GM19193 (cell line): ENCODE results near the gene MCTP1.

Experiments used
- POLR2A ChIP-seq: IDR thresholded peaks from 4 replicates; pipeline ENCODE4 v1.6.1; 2011; ENCODE audit not compliant: insufficient read depth, insufficient read length; ENCODE audit errors: extremely low read depth

Gene MCTP1

DNA sequence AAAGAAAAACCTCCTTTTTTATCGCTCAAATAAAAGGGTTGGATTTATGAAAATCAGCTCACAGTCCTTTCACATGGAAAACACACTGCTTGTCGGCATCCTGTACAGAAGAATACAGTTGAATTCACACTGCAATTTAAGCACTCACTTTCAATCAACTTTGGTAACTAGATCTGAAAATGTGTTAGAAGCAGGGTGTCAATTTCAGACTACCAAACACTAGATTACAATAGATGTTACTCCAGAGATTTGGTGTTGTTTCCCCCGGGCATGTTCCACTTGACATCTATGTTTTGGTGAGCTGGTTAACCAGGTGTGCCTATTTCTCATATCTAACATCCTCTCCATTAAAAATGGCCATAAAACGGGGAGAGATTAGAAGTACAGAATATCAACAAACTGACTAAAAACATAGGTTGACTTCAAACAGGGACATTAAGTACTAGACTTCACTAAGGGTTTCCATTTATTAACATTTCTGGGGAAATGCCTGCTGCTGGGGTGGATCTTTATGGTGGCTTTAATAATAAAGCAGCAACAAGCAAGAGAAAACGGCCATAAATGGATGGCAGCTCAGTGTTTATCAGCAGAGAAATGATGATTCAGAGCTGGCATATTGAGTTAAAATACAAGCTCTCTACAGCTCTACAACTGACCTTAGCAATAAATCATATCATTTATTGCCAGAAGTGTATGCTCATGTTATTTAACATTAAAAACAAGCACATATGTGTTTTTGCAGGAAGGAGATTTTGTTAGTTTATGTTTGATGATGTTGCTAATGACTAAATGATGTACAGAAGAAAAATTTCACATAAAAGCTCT lies 507.6 kb downstream of the MCTP1 start:
- no peak for TF ChIP-seq POLR2A

- TF ChIP-seq POLR2A = no peak
Measured at GRCh38 chr5:94776167-94776566, 508.7 kb downstream of the MCTP1 start.

DNA sequence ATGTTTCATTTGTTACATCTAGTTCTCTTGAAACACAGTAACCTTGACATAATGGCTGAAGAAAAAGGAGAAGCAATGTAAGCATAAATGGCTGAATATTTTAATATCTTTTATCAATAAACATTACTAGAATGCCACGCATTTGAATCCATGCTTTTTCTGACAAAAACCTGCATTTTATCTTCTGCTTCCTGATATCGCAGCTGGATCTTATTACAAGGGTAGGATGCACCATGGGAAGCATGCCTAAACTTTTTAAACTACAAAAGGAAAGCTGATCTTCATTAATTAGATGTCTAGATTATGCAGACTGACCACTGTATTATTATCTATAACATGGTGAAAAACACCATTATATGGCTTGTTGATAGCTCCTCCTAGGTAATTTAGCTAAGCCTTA lies 509.8 kb downstream of the MCTP1 start:
- TF ChIP-seq POLR2A = no peak

DNA sequence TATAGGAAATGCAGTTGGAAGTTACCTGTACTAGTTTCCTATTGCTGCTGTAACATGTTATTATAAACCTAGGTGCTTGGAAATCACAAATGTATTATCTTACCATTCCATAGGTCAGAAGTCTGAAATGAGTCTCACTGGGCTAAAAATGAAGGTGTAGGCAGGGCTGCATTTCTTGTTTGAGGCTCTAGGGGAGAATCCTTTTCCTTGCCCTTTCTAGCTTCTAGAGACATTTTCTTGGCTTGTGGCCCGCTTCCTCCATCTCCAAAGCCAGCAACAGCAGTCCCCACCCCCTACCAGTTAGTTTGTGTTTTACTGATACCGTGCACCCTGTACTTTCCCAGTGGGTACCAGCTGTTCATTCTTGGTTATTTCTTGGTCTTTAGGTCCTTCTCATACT lies 513.2 kb downstream of the MCTP1 start:
- no peak for TF ChIP-seq POLR2A

DNA sequence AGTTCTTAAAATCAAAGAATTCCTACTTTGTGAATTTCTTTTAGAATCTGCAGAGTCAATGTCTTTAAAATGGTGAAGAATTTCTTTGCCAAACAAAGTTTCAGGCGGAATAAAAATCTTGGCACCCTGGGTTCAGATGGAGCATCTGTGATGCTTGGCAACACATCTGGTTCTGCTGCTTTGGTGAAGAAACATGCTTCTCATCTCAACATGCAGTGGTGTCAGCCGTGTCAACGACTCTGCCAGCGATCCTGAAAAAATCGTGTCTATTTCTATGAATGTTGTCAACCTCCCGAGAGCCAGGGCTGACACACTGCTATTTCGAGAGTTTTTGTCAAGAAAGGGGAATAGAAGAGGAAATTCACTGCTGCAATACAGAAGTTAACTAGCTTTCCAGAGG lies 514.9 kb downstream of the MCTP1 start:
- no peak for TF ChIP-seq POLR2A

DNA sequence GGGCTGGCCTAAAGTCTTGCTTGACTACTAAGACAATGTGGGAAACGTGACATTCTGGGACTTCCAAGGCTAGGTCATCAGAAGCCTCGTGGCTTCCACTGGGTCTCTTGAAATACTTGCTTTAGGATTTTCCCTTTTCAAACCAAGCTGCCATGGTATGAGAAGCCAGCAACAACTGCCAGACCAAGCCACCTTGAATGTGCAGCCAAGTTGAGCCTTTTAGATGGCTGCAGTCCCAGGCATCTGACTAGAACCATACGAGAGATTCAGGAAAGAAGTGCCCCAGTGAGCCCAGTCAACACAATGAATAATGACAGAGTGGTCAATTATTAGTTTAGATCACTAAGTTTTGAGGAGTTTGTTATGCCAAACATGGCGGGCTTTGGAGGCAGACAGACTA lies 523.1 kb downstream of the MCTP1 start:
- TF ChIP-seq POLR2A = no peak

DNA sequence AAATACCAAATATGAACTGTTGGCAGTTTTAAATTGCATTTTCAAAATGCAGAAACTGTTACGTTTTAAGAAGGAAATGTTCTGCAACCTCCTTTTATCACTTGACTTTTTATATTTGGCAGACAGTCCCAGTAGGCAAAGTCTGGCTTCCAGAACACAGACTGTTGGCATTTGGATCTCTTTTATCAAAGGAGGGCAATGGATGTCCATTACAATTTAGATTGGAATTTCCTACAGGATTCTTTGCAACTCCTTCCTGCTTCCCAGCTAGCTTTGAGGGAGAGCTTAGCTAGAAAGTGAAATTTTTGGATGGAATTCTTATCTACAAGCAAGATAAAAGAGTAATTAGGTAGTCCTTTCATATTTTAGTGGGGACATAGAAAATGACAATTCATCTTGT lies 523.8 kb downstream of the MCTP1 start:
- no peak for TF ChIP-seq POLR2A

GRCh38 chr5:94759961-94760360 lies 524.9 kb downstream of the MCTP1 start:
- TF ChIP-seq POLR2A = no peak

GRCh38 chr5:94759022-94759421 lies 525.9 kb downstream of the MCTP1 start:
- no peak for TF ChIP-seq POLR2A

GRCh38 chr5:94754824-94755223 lies 530.1 kb downstream of the MCTP1 start:
- no peak for TF ChIP-seq POLR2A

GRCh38 chr5:94751460-94751859 lies 533.4 kb downstream of the MCTP1 start:
- TF ChIP-seq POLR2A = no peak

GRCh38 chr5:94750681-94751080 lies 534.2 kb downstream of the MCTP1 start:
- TF ChIP-seq POLR2A = no peak

DNA sequence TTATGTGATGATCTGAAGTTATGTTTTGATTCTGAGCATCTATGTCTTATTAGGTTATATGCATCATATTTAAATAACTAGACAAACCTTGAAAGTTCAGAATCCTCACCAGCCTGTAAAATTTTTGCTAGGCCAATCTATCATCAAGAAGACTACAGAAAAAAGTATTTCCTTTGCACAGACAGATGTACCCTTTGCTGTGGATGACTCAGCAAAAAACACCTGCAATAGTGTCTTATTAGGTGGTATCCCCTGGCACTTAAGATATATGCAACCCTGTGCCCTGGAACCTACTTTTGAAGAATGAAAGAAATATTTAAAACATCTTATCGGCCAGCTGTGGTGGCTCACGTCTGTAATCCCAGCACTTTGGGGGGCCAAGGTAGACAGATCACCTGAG lies 535.9 kb downstream of the MCTP1 start:
- TF ChIP-seq POLR2A = no peak

DNA sequence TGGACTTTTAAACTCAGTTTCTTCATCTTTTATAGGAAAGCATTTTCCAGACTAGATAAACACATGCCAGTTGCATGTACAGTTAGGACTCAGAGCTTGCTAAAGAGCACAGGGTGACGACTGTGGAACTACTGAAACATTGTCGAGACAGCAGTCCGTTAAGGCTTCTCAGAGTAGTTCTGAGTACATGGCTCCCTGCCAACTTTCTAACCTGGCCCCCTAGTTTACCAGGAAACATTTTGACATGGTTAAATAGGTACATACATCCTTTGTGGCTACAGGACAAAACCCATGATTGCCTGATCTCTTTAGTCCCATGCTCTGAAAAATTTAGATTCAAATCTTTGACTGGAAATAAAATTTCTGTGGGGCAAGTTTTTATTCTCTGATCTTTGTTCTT lies 536.7 kb downstream of the MCTP1 start:
- no peak for TF ChIP-seq POLR2A

DNA sequence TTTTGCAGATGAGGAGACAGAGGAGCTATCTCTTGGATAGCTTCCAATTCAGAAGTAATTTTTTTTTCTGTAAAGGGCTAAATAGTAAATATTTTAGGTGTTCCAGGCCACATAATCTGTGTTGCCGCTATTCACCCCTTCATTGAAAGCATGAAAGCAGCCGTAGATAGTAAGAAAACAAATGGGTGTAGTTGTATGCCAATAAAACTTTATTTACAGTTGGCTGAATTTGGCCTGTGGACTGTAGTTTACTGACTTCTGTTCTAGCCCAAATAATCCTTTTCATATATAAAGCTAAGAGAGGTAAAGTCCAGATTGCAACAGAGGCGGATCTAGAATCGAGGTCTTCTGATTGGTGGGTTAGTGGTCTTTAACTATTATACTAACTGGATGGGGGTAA lies 537.5 kb downstream of the MCTP1 start:
- no peak for TF ChIP-seq POLR2A

- no peak for TF ChIP-seq POLR2A
Measured at GRCh38 chr5:94746731-94747124, 538.2 kb downstream of the MCTP1 start.

DNA sequence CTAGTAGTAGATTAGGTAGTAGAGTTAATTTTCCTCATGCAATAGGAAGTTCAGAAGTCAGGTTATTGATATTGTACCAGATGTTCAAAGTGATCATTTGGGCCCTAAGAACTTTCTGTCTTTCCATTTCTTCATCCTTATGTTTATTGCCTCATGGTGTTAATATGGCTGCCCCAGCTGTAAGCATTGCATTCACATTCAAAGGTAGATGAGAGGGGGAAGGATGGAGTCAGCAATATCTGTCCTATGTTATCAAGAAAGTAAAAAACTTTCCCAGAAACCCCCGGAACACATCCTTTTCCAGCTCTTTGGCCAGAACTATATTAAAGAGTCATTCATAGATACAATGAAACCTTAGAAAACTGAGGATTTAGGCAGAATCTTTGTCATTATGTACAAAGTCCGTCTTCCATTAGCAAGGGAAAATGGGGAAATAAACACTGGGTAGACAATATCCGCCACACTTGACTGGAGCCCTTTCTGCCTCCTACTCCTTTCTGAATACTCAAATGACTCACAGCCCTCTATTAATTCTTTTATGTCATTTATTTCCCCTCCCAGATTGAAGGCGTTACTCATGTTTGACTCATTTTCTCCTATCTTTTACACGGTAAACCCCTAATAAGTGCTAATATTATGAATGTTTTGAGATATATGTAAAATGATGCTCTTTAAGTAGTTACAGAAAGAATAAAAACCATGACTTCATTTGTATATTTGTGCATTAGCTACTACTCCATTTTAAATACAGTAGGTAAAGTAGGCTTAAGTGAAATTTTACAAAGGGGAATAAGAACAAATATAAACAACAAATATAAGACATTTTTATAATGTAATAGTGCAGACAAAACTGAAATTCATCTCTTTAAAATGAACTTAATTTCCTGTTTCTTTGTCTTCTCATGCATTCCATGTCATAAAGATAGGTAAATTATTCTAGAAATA lies 538.8 kb downstream of the MCTP1 start:
- no peak for TF ChIP-seq POLR2A

DNA sequence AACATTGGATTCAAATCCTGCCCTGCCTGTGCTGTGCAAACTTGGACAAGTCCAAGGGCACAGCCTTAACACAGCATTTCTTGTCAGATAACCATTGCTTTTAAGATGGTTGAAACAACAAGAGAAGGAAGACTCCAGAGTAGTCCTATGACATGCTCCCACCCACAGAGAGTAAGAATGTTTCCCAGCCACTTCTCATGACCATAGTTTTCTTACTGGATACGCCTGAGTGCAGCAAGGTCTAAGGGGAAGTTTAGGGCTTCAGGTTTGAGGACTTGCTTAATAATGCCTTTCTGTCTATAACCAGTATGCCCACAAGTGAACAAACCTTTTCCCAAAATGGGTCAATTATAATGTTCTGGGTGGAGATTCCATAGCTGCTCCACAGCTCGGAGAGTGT lies 540.0 kb downstream of the MCTP1 start:
- TF ChIP-seq POLR2A = no peak
